Measurements from ENCODE around the gene CFL2.
A peak's percentile ranks its signal among the peaks of the same experiment; 100 is the strongest.

Gene CFL2

GRCh38 chr14:34676516-34677211 is 37.7 kb downstream of the CFL2 start:
- no peak overlapping the region for H3K4me3 ChIP-seq (ENCODE audit: low read depth, low read length)
- peaks cover 11% of the 10 kb centered on the region; the same call in 1 of the 2 replicates for H3K4me1 ChIP-seq (ENCODE audit: control insufficient read depth, insufficient read depth, low read length)
- ChIA-PET POLR2A (interaction anchor here (1.2 kb wide), 1 partner anchor 38 kb away, joined by 3 read pairs; the partner anchor contains the start of gene CFL2), CTCF (interaction anchor here (1.4 to 1.5 kb wide), 2 partner anchors 43 to 46 kb away, joined by 4 to 5 read pairs; no protein-coding TSS in a partner anchor)
- TF ChIP-seq ZNF837 (tag by site-specific recombination; IDR thresholded peaks at IDR 0.05) (no peak), BCL6B (tag by site-specific recombination; IDR thresholded peaks at IDR 0.05) (no peak)
- TF ChIP-seq, protein P1, sequence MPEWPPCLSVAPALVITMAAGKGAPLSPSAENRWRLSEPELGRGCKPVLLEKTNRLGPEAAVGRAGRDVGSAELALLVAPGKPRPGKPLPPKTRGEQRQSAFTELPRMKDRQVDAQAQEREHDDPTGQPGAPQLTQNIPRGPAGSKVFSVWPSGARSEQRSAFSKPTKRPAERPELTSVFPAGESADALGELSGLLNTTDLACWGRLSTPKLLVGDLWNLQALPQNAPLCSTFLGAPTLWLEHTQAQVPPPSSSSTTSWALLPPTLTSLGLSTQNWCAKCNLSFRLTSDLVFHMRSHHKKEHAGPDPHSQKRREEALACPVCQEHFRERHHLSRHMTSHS (tag by site-specific recombination; IDR thresholded peaks at IDR 0.05), result no peak
- no peaks in the 10 kb centered on the region for H3K36me3 ChIP-seq (ENCODE audit: control insufficient read depth in 2 of 2, insufficient read depth in 1 of 2, low read length in 2 of 2)
- no peaks in the 10 kb centered on the region for H3K9me3 ChIP-seq (ENCODE audit: control insufficient read depth, insufficient read depth, low read depth, low read length)
- 0 out of 2 replicates have a peak overlapping the region, but pooled peaks have one; percentile 16 for H3K27ac ChIP-seq (ENCODE audit: extremely low read depth, low read depth, low read length)

- Histone ChIP-seq H3K9me3 (ENCODE audit: control insufficient read depth, insufficient read depth, low read depth, low read length) (no peaks in the 10 kb centered on the region), H3K4me3 (ENCODE audit: low read depth, low read length) (no peak overlapping the region), H3K27ac (ENCODE audit: extremely low read depth, low read depth, low read length) (no peak overlapping the region), H3K4me1 (ENCODE audit: control insufficient read depth, insufficient read depth, low read length) (peaks cover 11% of the 10 kb centered on the region; the same call in 1 of the 2 replicates), H3K36me3 (ENCODE audit: control insufficient read depth in 2 of 2, insufficient read depth in 1 of 2, low read length in 2 of 2) (no peaks in the 10 kb centered on the region)
- TF ChIP-seq ZNF571 (tag by site-specific recombination; IDR thresholded peaks at IDR 0.05) (no peak), ZNF610 (tag by site-specific recombination; IDR thresholded peaks at IDR 0.05; ENCODE audit: borderline replicate concordance) (no peak), ZNF146 (tag by site-specific recombination; IDR thresholded peaks at IDR 0.05) (peak; percentile 89), KLF9 (tag by site-specific recombination; IDR thresholded peaks at IDR 0.05; ENCODE audit: low read depth) (no peak)
- CTCF ChIA-PET, result interaction anchor here (0.6 to 4.7 kb wide), 7 partner anchors 26 to 315 kb away, joined by 3 to 40 read pairs (median 4); no protein-coding TSS in a partner anchor
- POLR2A ChIA-PET, result interaction anchor here (0.6 kb wide), 1 partner anchor 153 kb away, joined by 4 read pairs; no protein-coding TSS in a partner anchor
Observed at GRCh38 chr14:34673702-34674101, 40.7 kb downstream of the CFL2 start.

- CTCF ChIA-PET, result interaction anchor here (0.7 to 4.7 kb wide), 10 partner anchors 9 to 1850 kb away, joined by 3 to 40 read pairs (median 3); no protein-coding TSS in a partner anchor
- no peak overlapping the region for H3K27ac ChIP-seq (ENCODE audit: extremely low read depth, low read depth, low read length)
- POLR2A ChIA-PET, result interaction anchor here (0.6 kb wide), 1 partner anchor 283 kb away, joined by 3 read pairs; no protein-coding TSS in a partner anchor
- no peak overlapping the region for H3K4me3 ChIP-seq (ENCODE audit: low read depth, low read length)
- no peaks in the 10 kb centered on the region for H3K36me3 ChIP-seq (ENCODE audit: control insufficient read depth in 2 of 2, insufficient read depth in 1 of 2, low read length in 2 of 2)
- no peaks in the 10 kb centered on the region for H3K9me3 ChIP-seq (ENCODE audit: control insufficient read depth, insufficient read depth, low read depth, low read length)
- H3K4me1 ChIP-seq (ENCODE audit: control insufficient read depth, insufficient read depth, low read length), result no peaks in the 10 kb centered on the region
- no peak for TF ChIP-seq CTCF (tag by site-specific recombination; IDR thresholded peaks at IDR 0.05)
- no peak for TF ChIP-seq ZNF514 (tag by site-specific recombination; IDR thresholded peaks at IDR 0.05)
- TF ChIP-seq ZNF274 (IDR thresholded peaks at IDR 0.05; ENCODE audit: low read length), result no peak
- TF ChIP-seq ZNF274 (tag by site-specific recombination; IDR thresholded peaks at IDR 0.05; ENCODE audit: borderline replicate concordance), result no peak
- no peak for TF ChIP-seq ZNF501 (tag by site-specific recombination; IDR thresholded peaks at IDR 0.05)
- TF ChIP-seq ZNF518A (tag by site-specific recombination; conservative IDR thresholded peaks at IDR 0.05; ENCODE audit: low read depth), result no peak
- no peak for TF ChIP-seq BCL11A (tag by site-specific recombination; IDR thresholded peaks at IDR 0.05; ENCODE audit: low read depth)
- no peak for TF ChIP-seq ZIC2 (tag by site-specific recombination; IDR thresholded peaks at IDR 0.05)
- no peak for TF ChIP-seq ZNF302 (tag by site-specific recombination; IDR thresholded peaks at IDR 0.05; ENCODE audit: low read depth)
- no peak for TF ChIP-seq ZNF16 (tag by site-specific recombination; IDR thresholded peaks at IDR 0.05; ENCODE audit: low read depth)
- TF ChIP-seq ZNF169 (tag by site-specific recombination; IDR thresholded peaks at IDR 0.05), result no peak
- TF ChIP-seq, protein P2, sequence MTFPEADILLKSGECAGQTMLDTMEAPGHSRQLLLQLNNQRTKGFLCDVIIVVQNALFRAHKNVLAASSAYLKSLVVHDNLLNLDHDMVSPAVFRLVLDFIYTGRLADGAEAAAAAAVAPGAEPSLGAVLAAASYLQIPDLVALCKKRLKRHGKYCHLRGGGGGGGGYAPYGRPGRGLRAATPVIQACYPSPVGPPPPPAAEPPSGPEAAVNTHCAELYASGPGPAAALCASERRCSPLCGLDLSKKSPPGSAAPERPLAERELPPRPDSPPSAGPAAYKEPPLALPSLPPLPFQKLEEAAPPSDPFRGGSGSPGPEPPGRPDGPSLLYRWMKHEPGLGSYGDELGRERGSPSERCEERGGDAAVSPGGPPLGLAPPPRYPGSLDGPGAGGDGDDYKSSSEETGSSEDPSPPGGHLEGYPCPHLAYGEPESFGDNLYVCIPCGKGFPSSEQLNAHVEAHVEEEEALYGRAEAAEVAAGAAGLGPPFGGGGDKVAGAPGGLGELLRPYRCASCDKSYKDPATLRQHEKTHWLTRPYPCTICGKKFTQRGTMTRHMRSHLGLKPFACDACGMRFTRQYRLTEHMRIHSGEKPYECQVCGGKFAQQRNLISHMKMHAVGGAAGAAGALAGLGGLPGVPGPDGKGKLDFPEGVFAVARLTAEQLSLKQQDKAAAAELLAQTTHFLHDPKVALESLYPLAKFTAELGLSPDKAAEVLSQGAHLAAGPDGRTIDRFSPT (tag by site-specific recombination; IDR thresholded peaks at IDR 0.05), result no peak
Observed at GRCh38 chr14:34671716-34672115, 42.7 kb downstream of the CFL2 start.
